Mesodermal cell (in vitro differentiated cells): Measurements from ENCODE around the gene CCDC167.
"Not testable (repeated sequence)": the region's sequence is repeated elsewhere in the genome, so short reads cannot be mapped to it uniquely, and the experiment has no call there.

ENCODE experiments used
- H3K27ac ChIP-seq: 2 replicates; pipeline ENCODE4 v1.7.0; 2013; ENCODE audit warnings: mild to moderate bottlenecking, low read depth, low read length, moderate library complexity; ENCODE audit not compliant: severe bottlenecking
- H3K36me3 ChIP-seq: 2 replicates; pipeline ENCODE4 v1.7.1; 2013; ENCODE audit warnings: mild to moderate bottlenecking, low read length, moderate library complexity; ENCODE audit not compliant: control insufficient read depth, insufficient read depth
- H3K4me1 ChIP-seq: one replicate; pipeline ENCODE4 v1.7.1; 2013; ENCODE audit warnings: mild to moderate bottlenecking, low read length; ENCODE audit not compliant: insufficient read depth, control insufficient read depth, poor library complexity, severe bottlenecking
- H3K4me3 ChIP-seq: 2 replicates; pipeline ENCODE4 v1.7.0; 2013; ENCODE audit warnings: low read length, control low read depth, mild to moderate bottlenecking; ENCODE audit not compliant: insufficient read depth, poor library complexity, severe bottlenecking; ENCODE audit errors: extremely low read depth
- H3K9me3 ChIP-seq: 2 replicates; pipeline ENCODE4 v1.7.1; 2013; ENCODE audit warnings: mild to moderate bottlenecking, low read length, moderate library complexity; ENCODE audit not compliant: control insufficient read depth
- WGBS, 2 experiments: methylation state at CpG; one replicate each; pipeline ENCODE4 v1.1.5; 2013; ENCODE audit warnings: missing lambda C conversion rate in 2 of 2; ENCODE audit not compliant: insufficient coverage in 2 of 2; 5-methylcytosine and 5-hydroxymethylcytosine counted together

Gene CCDC167

DNA sequence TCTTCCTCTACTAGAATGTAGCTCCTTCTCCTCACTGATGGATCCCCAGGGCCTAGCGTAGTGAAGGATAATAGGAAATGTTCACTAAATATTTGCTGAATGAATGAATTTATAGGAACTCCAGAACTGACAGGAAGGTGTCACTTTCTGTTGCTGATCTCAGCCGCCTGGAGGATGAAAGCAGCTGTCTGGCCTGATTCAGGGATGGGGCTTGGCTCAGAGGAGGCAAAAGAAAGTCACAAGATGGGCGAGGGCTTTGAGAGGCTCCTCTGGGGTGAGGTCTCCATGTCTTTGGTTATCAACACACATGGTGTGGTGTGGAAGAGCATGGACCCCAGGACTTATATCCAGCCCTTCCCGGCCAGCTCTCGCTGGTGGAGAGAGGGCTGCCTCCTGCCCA lies 11.5 kb upstream of the CCDC167 start:
- no peak overlapping the region for H3K4me3 ChIP-seq
- no peaks in the 10 kb centered on the region for H3K9me3 ChIP-seq
- no peaks in the 10 kb centered on the region for H3K36me3 ChIP-seq
- H3K4me1 ChIP-seq: peaks cover 16% of the 10 kb centered on the region
- 91 to 96% methylated on average over 3 to 4 of the region's 5 CpGs for WGBS, 2 experiments
- no peak overlapping the region for H3K27ac ChIP-seq

DNA sequence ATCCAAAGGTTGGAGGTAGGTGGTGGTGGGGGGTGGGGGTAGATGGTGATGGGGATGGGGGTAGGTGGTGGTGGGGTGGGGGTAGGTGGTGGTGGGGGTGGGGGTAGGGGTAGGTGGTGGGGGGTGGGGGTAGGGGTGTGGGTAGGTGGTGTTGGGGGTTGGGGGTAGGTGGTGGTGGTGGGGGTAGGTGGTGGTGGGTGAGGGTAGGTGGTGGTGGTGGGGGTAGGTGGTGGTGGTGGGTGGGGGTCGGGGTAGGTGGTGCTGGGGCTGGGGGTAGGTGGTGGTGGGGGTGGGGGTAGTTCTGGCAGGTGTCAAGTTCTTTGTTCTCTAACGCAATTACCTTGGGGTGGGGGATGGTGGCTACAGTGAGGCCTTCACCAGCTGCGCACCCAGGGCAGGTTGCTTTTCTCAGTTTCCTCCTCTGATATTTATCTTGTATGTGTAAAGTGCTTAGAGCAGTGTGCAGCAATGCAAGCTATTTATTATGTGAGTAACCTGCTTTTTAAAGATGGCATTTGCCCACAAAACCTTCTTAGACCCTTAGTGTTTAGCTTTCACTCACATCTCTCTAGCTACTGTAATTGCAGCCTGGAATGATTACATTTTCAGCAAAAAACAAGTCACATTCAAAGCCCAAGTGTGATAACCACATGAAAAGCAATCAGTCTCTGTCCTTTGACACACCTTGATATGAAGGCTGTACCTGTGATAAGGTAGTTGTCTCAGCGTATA lies 8.2 kb upstream of the CCDC167 start:
- no peaks in the 10 kb centered on the region for H3K36me3 ChIP-seq
- H3K4me3 ChIP-seq: no peak overlapping the region
- 100% methylated on average over 1 of the region's 4 CpGs; no CpG with 5 or more reads in 1 of the 2 experiments for WGBS, 2 experiments
- no peaks in the 10 kb centered on the region for H3K9me3 ChIP-seq
- peaks cover 4% of the 10 kb centered on the region for H3K4me1 ChIP-seq
- no peak overlapping the region for H3K27ac ChIP-seq

- Histone ChIP-seq H3K27ac (no peak overlapping the region), H3K9me3 (no peaks in the 10 kb centered on the region), H3K36me3 (no peaks in the 10 kb centered on the region), H3K4me1 (no peaks in the 10 kb centered on the region), H3K4me3 (no peak overlapping the region)
- WGBS, 2 experiments: 93 to 100% methylated on average over 2 of the region's 5 CpGs
Measured at GRCh38 chr6:37507077-37507476, 7.4 kb upstream of the CCDC167 start.

GRCh38 chr6:37506479-37506878 lies 6.8 kb upstream of the CCDC167 start:
- H3K4me3 ChIP-seq: no peak overlapping the region
- H3K27ac ChIP-seq: no peak overlapping the region
- H3K36me3 ChIP-seq: no peaks in the 10 kb centered on the region
- WGBS, 2 experiments: 69 to 75% methylated on average over 4 of the region's 4 CpGs
- no peaks in the 10 kb centered on the region for H3K9me3 ChIP-seq
- no peaks in the 10 kb centered on the region for H3K4me1 ChIP-seq

- Histone ChIP-seq H3K9me3 (no peaks in the 10 kb centered on the region), H3K4me1 (no peaks in the 10 kb centered on the region), H3K27ac (no peak overlapping the region), H3K4me3 (no peak overlapping the region), H3K36me3 (no peaks in the 10 kb centered on the region)
- no CpG with 5 or more reads among the region's 2 CpGs for WGBS, 2 experiments
Measured at GRCh38 chr6:37504024-37504423, 4.3 kb upstream of the CCDC167 start.

GRCh38 chr6:37503309-37503965 lies 3.7 kb upstream of the CCDC167 start:
- H3K4me1 ChIP-seq: no peaks in the 10 kb centered on the region
- no peak overlapping the region for H3K27ac ChIP-seq
- H3K36me3 ChIP-seq: no peaks in the 10 kb centered on the region
- H3K9me3 ChIP-seq: no peaks in the 10 kb centered on the region
- no peak overlapping the region for H3K4me3 ChIP-seq
- 91% methylated on average over 6 of the region's 7 CpGs for WGBS, 2 experiments

- 34 to 49% methylated on average over 5 to 6 of the region's 7 CpGs for WGBS, 2 experiments
- no peaks in the 10 kb centered on the region for H3K36me3 ChIP-seq
- H3K4me3 ChIP-seq: no peak overlapping the region
- H3K9me3 ChIP-seq: no peaks in the 10 kb centered on the region
- no peak overlapping the region for H3K27ac ChIP-seq
- H3K4me1 ChIP-seq: no peaks in the 10 kb centered on the region
Measured at GRCh38 chr6:37502703-37503291, 3.1 kb upstream of the CCDC167 start.

- no peaks in the 10 kb centered on the region for H3K9me3 ChIP-seq
- WGBS, 2 experiments: 91 to 96% methylated on average over 7 to 8 of the region's 10 CpGs
- H3K4me1 ChIP-seq: no peaks in the 10 kb centered on the region
- no peak overlapping the region for H3K27ac ChIP-seq
- H3K4me3 ChIP-seq: no peak overlapping the region
- H3K36me3 ChIP-seq: no peaks in the 10 kb centered on the region
Measured at GRCh38 chr6:37501632-37502491, 2.2 kb upstream of the CCDC167 start.

DNA sequence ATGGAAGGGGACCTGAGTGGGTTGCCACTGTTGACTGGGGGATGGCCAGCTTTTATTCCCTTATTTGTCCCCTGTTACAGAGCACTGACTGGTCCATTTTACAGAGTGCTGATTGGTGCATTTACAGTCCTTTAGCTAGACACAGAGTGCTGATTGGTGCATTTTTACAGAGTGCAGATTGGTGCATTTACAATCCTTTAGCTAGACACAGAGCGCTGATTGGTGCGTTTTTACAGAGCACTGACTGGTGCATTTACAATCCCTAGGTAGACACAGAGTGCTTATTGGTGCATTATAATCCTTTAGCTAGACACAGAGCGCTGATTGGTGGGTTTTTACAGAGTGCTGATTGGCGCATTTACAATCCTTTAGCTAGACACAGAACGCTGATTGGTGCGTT lies 1.2 kb upstream of the CCDC167 start:
- not testable (repeated sequence) for H3K27ac ChIP-seq, H3K36me3 ChIP-seq, H3K4me1 ChIP-seq, H3K4me3 ChIP-seq, H3K9me3 ChIP-seq
- 98 to 100% methylated on average over 6 of the region's 6 CpGs for WGBS, 2 experiments

DNA sequence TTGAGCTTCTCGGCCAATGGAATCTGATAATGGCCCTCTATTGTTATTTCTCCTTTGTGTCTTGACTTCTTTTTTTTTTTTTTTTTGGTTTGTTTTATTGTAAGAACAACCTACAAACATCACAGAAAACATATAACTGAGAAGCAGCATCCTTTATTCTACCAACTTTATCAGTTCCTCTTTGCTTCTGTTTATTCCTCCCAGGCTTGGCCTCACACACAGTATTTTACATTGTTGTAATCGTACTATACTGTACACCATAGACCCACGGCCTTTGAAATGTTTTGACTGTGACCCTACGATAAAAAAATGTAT lies 558 bp upstream of the CCDC167 start:
- 77 to 80% methylated on average over 3 to 4 of the region's 4 CpGs for WGBS, 2 experiments
- Histone ChIP-seq H3K4me3 (peak overlapping the region; percentile 79), H3K4me1 (no peaks in the 10 kb centered on the region), H3K27ac (no peak overlapping the region), H3K36me3 (no peaks in the 10 kb centered on the region), H3K9me3 (no peaks in the 10 kb centered on the region)
